Astrocyte of the cerebellum (primary cell): Measurements from ENCODE around the gene PGAP1.

ENCODE experiments used
- DNase-seq: peaks from one replicate; pipeline ENCODE4 v3.0.0-alpha.2; 2011; ENCODE audit warnings: low read depth
- H3K4me3 ChIP-seq: 2 replicates; pipeline ENCODE4 v1.5.1; 2011; ENCODE audit warnings: mild to moderate bottlenecking, low read depth, low read length, moderate library complexity
- CTCF ChIP-seq: IDR thresholded peaks from 2 replicates; pipeline ENCODE4 v1.5.1; 2012; ENCODE audit warnings: low read length, low read depth, moderate library complexity, mild to moderate bottlenecking; ENCODE audit errors: missing control alignments
- in situ Hi-C: cut with HindIII; loops from 2 replicates; pipeline ENCODE4 v1.10.0; 2017; ENCODE audit warnings: low sequenced_read_pairs

Gene PGAP1

GRCh38 chr2:196830701-196831100 lies 95.8 kb downstream of the PGAP1 start:
- DNase-seq, result no peak
- no peak for TF ChIP-seq CTCF
- in situ Hi-C loops, result no loop called here
- no peak overlapping the region for H3K4me3 ChIP-seq

- DNase-seq, result no peak
- TF ChIP-seq CTCF, result no peak
Measured at GRCh38 chr2:196827356-196827755, 99.2 kb downstream of the PGAP1 start.

GRCh38 chr2:196823750-196824522 lies 102.6 kb downstream of the PGAP1 start:
- TF ChIP-seq CTCF, result no peak
- DNase-seq, result no peak
- in situ Hi-C loops, result no loop called here
- no peak overlapping the region for H3K4me3 ChIP-seq

More at GRCh38 chr2:196827356-196827755, 99.2 kb downstream of the PGAP1 start:
- in situ Hi-C loops, result no loop called here
- H3K4me3 ChIP-seq, result no peak overlapping the region

GRCh38 chr2:196821195-196821594 lies 105.3 kb downstream of the PGAP1 start:
- no peak overlapping the region for H3K4me3 ChIP-seq
- in situ Hi-C loops, result no loop called here
- no peak for TF ChIP-seq CTCF
- DNase-seq, result no peak

GRCh38 chr2:196809260-196809659 lies 117.2 kb downstream of the PGAP1 start, which contains the start of gene C2orf66:
Gene C2orf66, minus strand, starts transcription at chr2:196809355. Its CDS starts 19 bp downstream, at chr2:196809336.
- in situ Hi-C loops, result no loop called here
- no peak for DNase-seq
- no peak within 1 kb of the TSS for H3K4me3 ChIP-seq
- TF ChIP-seq CTCF, result no peak

- DNase-seq, result no peak
- no peak for TF ChIP-seq CTCF
- no peak overlapping the region for H3K4me3 ChIP-seq
- in situ Hi-C loops, result no loop called here
Measured at GRCh38 chr2:196808083-196808665, 118.3 kb downstream of the PGAP1 start.
